Endothelial cell of umbilical vein (primary cell): ENCODE measurements around the gene DOC2B. TPM values are rescaled to one million over a fixed set of nuclear protein-coding genes. Genes with fewer than 3 reads are reported as not detected.

Source experiments
- BruUV-seq: library from RNA; stranded (reverse); fragments of 400-500 nt; replicated peaks from 2 replicates; lab custom pipeline; 2021; lab: Mats Ljungman, UMichigan
- CTCF ChIA-PET: fragments of 300-600, 350-600 bp; sonication (Branson Sonifier 250); formaldehyde crosslinking; loops from one replicate; lab custom pipeline; 2021; ENCODE audit warnings: antibody characterized with exemption, inconsistent platforms; lab: Charles Lee
- POLR2A ChIA-PET: fragments of 300-600, 350-600 bp; sonication (Branson Sonifier 250); formaldehyde crosslinking; loops from one replicate; lab custom pipeline; 2021; ENCODE audit warnings: antibody characterized with exemption, inconsistent platforms; lab: Charles Lee
- DNase-seq: peaks from one replicate; pipeline ENCODE4 v3.0.0-alpha.2; 2011; ENCODE audit warnings: low read depth, low spot score
- FAIRE-seq: peaks from 2 replicates; lab custom pipeline; 2011; peaks lifted over from hg19 to GRCh38; lab: Jason Lieb, UNC
- H2AFZ ChIP-seq: 2 replicates; pipeline ENCODE4 v1.6.0; 2012; ENCODE audit warnings: low read depth, low read length, control low read depth, inconsistent platforms
- H3K27ac ChIP-seq: 2 replicates; pipeline ENCODE4 v1.5.1; 2011; ENCODE audit warnings: low read depth, mild to moderate bottlenecking, control low read depth, low read length, moderate library complexity; ENCODE audit not compliant: insufficient read depth
- H3K27me3 ChIP-seq, 2 experiments: 2 replicates each; pipeline versions ENCODE4 v1.6.0 to v1.6.1; 2011; ENCODE audit warnings: low read length in 2 of 2, mixed read lengths in 1 of 2; ENCODE audit not compliant: control insufficient read depth in 2 of 2, insufficient read depth in 2 of 2
- H3K36me3 ChIP-seq, 2 experiments: 2 replicates in 1 of 2; 3 replicates in 1 of 2; pipeline ENCODE4 v1.5.1; 2011; ENCODE audit warnings: low read length in 2 of 2, mild to moderate bottlenecking in 1 of 2, moderate library complexity in 1 of 2; ENCODE audit not compliant: control insufficient read depth in 2 of 2, insufficient read depth in 2 of 2; ENCODE audit errors: extremely low read depth in 1 of 2
- H3K4me1 ChIP-seq: 3 replicates; pipeline ENCODE4 v1.5.1; 2011; ENCODE audit warnings: mild to moderate bottlenecking, low read length; ENCODE audit not compliant: control insufficient read depth, insufficient read depth; ENCODE audit errors: extremely low read depth
- H3K4me2 ChIP-seq: 2 replicates; pipeline ENCODE4 v1.6.1; 2011; ENCODE audit warnings: low read length, control low read depth, mixed read lengths; ENCODE audit not compliant: insufficient read depth
- H3K4me3 ChIP-seq, 3 experiments: fragments of 200-600 bp in 1 of 3; sonication (generic), shearing (Covaris generic) in 1 of 3; replicated peaks in 1 of 3; 2 replicates each; pipeline ENCODE4 v1.5.1; 2011 to 2016; ENCODE audit warnings: control low read depth in 3 of 3, low read length in 3 of 3, mild to moderate bottlenecking in 2 of 3, inconsistent platforms in 1 of 3, low read depth in 1 of 3, moderate library complexity in 1 of 3; ENCODE audit not compliant: insufficient read depth in 1 of 3
- H3K79me2 ChIP-seq: 2 replicates; pipeline ENCODE4 v1.6.0; 2012; ENCODE audit warnings: low read length, inconsistent platforms; ENCODE audit not compliant: control insufficient read depth, insufficient read depth
- H3K9ac ChIP-seq: replicated peaks from 2 replicates; pipeline ENCODE3; 2011; ENCODE audit warnings: low read length, control low read depth; ENCODE audit not compliant: insufficient read depth; ENCODE audit errors: extremely low read depth
- H3K9me1 ChIP-seq: replicated peaks from 3 replicates; pipeline ENCODE4 v1.6.0; 2011; ENCODE audit warnings: mild to moderate bottlenecking, low read length; ENCODE audit not compliant: control insufficient read depth, insufficient read depth; ENCODE audit errors: extremely low read depth
- H3K9me3 ChIP-seq: replicated peaks from 2 replicates; pipeline ENCODE4 v1.5.1; 2012; ENCODE audit warnings: low read length, inconsistent platforms; ENCODE audit not compliant: control insufficient read depth, insufficient read depth
- H4K20me1 ChIP-seq: replicated peaks from 2 replicates; pipeline ENCODE3; 2011; ENCODE audit warnings: mild to moderate bottlenecking, low read length; ENCODE audit not compliant: control insufficient read depth, insufficient read depth; ENCODE audit errors: extremely low read depth
- CTCF ChIP-seq, 2 donors: IDR thresholded peaks; 1 replicate in 1 of 2; 2 replicates in 1 of 2; pipeline ENCODE4 v1.5.1; 2011; ENCODE audit warnings: low read length in 2 of 2, mild to moderate bottlenecking in 2 of 2, moderate library complexity in 2 of 2, control low read depth in 1 of 2, inconsistent platforms in 1 of 2, low read depth in 1 of 2; ENCODE audit not compliant: insufficient read depth in 1 of 2; ENCODE audit errors: extremely low read depth in 1 of 2
- EZH2 ChIP-seq: IDR thresholded peaks from 2 replicates; pipeline ENCODE4 v1.6.1; 2012; ENCODE audit warnings: borderline replicate concordance, low read depth, mild to moderate bottlenecking, moderate library complexity, low read length, inconsistent platforms; ENCODE audit not compliant: severe bottlenecking
- FOS ChIP-seq: IDR thresholded peaks from 2 replicates; pipeline ENCODE4 v1.6.1; 2011; ENCODE audit warnings: mild to moderate bottlenecking, low read length, moderate library complexity, borderline replicate concordance; ENCODE audit not compliant: insufficient read depth
- GATA2 ChIP-seq: IDR thresholded peaks from 2 replicates; pipeline ENCODE4 v1.7.0; 2011; ENCODE audit warnings: low read depth, mild to moderate bottlenecking, moderate library complexity, mixed read lengths, low read length; ENCODE audit not compliant: insufficient read length, insufficient read depth
- JUN ChIP-seq: IDR thresholded peaks from 2 replicates; pipeline ENCODE4 v1.6.1; 2011; ENCODE audit warnings: borderline replicate concordance, low read depth; ENCODE audit not compliant: insufficient read length, insufficient read depth
- MAX ChIP-seq: IDR thresholded peaks from 2 replicates; pipeline ENCODE4 v1.6.1; 2011; ENCODE audit not compliant: insufficient read depth, insufficient read length
- MYC ChIP-seq: IDR thresholded peaks from one replicate; pipeline ENCODE4 v1.6.1; 2011; ENCODE audit warnings: mild to moderate bottlenecking, low read depth, low read length
- POLR2A ChIP-seq: IDR thresholded peaks from 2 replicates; pipeline ENCODE4 v1.6.1; 2012; ENCODE audit warnings: low read depth, mild to moderate bottlenecking, control low read depth, low read length
- POLR2AphosphoS5 ChIP-seq: IDR thresholded peaks from 2 replicates; pipeline ENCODE4 v1.6.1; 2012; ENCODE audit warnings: low read depth, mild to moderate bottlenecking, control low read depth, low read length, moderate library complexity; ENCODE audit not compliant: insufficient read depth
- dilution Hi-C: fragments of 300-500 bp; cut with MboI; formaldehyde crosslinking; loops from one replicate; pipeline ENCODE4 v1.15.0; 2019; ENCODE audit warnings: low sequenced_read_pairs; ENCODE audit not compliant: extremely low pct_ligation_motif_present
- intact Hi-C: fragments of 100-400 bp; cut with micrococcal nuclease; formaldehyde crosslinking; loops from one replicate; pipeline ENCODE4 v1.10.0; 2022
- polyA plus RNA-seq, 4 experiments: library from polyadenylated mRNA; depleted of rRNA in 3 of 4; stranded (reverse) in 3 of 4; unstranded in 1 of 4; fragments of >200 nt; gene quantifications; 2 replicates each; pipeline versions ENCODE4 v1.2.1 to v1.2.3, GENCODE V29; 2011 to 2012; ENCODE audit warnings: missing spikeins in 1 of 4
- total RNA-seq: library from RNA; stranded (reverse); gene quantifications from 2 replicates; pipeline ENCODE4 v1.2.3, GENCODE V29; 2021

The DOC2B gene
- total and polyA plus RNA-seq, 2 donors (not counting 3 experiments of a cell fraction or from before 2014, with no cell fraction given): 0.10 to 0.22 TPM

GRCh38 chr17:227946-228615 is 46.6 kb upstream of the DOC2B start:
- no peak for TF ChIP-seq POLR2A
- TF ChIP-seq JUN: no peak
- TF ChIP-seq POLR2AphosphoS5: no peak
- no peak for TF ChIP-seq CTCF (IDR thresholded peaks at IDR 0.05; ENCODE audit: extremely low read depth in 1 of 2, insufficient read depth in 1 of 2, low read depth in 1 of 2, low read length in 2 of 2)
- TF ChIP-seq MAX: no peak
- TF ChIP-seq FOS: no peak
- TF ChIP-seq MYC: no peak
- no peak for TF ChIP-seq EZH2
- no peak for TF ChIP-seq GATA2
- DNase-seq (no peak), FAIRE-seq (no peak)
- no peaks in the 10 kb centered on the region for H3K79me2 ChIP-seq
- ChIA-PET CTCF (no interaction called here), POLR2A (no interaction called here)
- no peaks in the 10 kb centered on the region for H3K9me1 ChIP-seq
- no peaks in the 10 kb centered on the region for H3K9me3 ChIP-seq
- no TSS peak for BruUV-seq
- no peak overlapping the region for H3K4me3 ChIP-seq
- H3K4me2 ChIP-seq: no peak overlapping the region
- H3K9ac ChIP-seq: no peak overlapping the region
- H3K4me1 ChIP-seq: peaks cover 22% of the 10 kb centered on the region
- H4K20me1 ChIP-seq: no peaks in the 10 kb centered on the region
- H3K27ac ChIP-seq: peak overlapping the region; percentile 62
- dilution Hi-C loops: no loop called here
- no peaks in the 10 kb centered on the region for H3K27me3 ChIP-seq
- H2AFZ ChIP-seq: no peak overlapping the region
- H3K36me3 ChIP-seq: no peaks in the 10 kb centered on the region
- intact Hi-C loops: no loop called here
